Astrocyte of the cerebellum (primary cell): Measurements from ENCODE around the gene HCAR3.

Source experiments
- DNase-seq: peaks from one replicate; pipeline ENCODE4 v3.0.0-alpha.2; 2011; ENCODE audit warnings: low read depth
- H3K4me3 ChIP-seq: 2 replicates; pipeline ENCODE4 v1.5.1; 2011; ENCODE audit warnings: mild to moderate bottlenecking, low read depth, low read length, moderate library complexity
- in situ Hi-C: cut with HindIII; loops from 2 replicates; pipeline ENCODE4 v1.10.0; 2017; ENCODE audit warnings: low sequenced_read_pairs
- TF ChIP-seq, protein P1 (sequence below): IDR thresholded peaks from 2 replicates; pipeline ENCODE4 v1.5.1; 2012; ENCODE audit warnings: low read length, low read depth, moderate library complexity, mild to moderate bottlenecking; ENCODE audit errors: missing control alignments

Gene HCAR3

DNA sequence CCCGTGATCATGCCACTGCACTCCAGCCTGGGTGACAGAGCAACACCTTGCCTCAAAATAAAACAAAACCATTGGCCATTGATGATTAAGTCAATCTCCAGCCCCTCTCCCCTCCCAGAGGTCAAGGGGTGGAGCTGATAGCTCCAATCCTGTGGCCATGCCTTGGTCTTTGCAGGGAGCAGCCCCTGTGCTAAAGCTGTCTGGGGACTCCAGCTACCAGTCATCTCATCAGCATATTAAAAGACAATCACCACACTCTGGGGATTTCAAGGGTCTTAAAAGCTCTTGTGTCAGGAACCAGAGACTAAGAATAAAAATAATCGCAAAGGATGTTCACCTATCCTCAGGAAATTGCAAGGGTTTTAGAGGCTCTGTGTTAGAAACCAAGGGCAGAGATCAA is 44.1 kb downstream of the HCAR3 start:
- TF ChIP-seq, protein P1, sequence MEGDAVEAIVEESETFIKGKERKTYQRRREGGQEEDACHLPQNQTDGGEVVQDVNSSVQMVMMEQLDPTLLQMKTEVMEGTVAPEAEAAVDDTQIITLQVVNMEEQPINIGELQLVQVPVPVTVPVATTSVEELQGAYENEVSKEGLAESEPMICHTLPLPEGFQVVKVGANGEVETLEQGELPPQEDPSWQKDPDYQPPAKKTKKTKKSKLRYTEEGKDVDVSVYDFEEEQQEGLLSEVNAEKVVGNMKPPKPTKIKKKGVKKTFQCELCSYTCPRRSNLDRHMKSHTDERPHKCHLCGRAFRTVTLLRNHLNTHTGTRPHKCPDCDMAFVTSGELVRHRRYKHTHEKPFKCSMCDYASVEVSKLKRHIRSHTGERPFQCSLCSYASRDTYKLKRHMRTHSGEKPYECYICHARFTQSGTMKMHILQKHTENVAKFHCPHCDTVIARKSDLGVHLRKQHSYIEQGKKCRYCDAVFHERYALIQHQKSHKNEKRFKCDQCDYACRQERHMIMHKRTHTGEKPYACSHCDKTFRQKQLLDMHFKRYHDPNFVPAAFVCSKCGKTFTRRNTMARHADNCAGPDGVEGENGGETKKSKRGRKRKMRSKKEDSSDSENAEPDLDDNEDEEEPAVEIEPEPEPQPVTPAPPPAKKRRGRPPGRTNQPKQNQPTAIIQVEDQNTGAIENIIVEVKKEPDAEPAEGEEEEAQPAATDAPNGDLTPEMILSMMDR = no peak
- H3K4me3 ChIP-seq = no peak overlapping the region
- in situ Hi-C loops = no loop called here
- DNase-seq = no peak

DNA sequence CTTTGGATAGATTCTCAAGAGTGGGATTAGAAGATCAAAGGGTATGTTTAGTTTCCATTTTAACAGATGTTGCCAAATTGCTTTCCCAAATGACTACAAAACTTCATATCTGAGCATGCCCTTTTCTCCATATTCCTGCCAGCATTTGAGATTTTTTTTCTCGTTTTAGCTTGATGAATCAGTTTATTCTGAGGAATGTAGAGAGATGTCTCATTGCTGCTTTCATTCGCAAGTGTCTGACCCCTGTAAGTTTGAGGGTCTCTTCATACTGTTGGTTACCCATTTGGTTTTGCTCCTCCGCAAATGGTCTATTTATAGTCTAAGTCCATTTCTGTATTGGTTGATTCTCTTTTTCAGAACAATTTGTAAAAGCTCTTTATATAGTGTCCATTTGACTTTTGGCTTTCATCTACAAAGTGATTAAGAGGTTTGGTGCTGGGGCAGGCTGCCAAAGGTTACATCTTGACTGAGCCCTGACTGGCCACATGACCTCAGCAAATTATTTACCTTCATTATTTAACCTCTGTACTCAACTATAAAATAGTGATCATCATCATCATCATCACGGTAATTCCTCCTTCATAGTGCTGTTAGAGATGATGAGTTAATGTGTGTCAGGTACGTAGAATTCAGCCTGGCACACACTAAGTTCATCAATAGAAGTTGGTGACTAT is 47.1 kb downstream of the HCAR3 start:
- TF ChIP-seq, protein P1 = no peak
- H3K4me3 ChIP-seq = no peak overlapping the region
- in situ Hi-C loops = no loop called here
- DNase-seq = no peak

DNA sequence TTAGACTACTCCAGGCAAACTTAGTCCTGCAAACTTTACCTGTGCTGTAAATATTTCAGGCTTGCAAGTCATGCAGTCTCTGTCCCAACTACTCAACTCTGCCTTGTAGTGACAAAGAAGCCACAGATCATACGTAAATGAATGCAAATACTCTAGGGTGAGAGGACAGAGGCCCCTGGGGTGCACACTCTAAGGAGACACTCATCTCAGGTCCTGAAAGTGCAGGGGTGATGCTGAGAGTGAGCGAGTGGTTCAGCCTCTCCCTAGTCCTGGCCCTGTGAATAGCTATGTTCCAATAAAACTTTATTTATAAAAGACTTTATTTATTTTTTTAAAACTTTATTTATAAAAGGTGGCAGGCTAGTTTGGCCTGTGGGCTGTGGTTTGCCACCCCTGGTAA is 48.3 kb downstream of the HCAR3 start:
- no peak overlapping the region for H3K4me3 ChIP-seq
- no peak for DNase-seq
- TF ChIP-seq, protein P1 = no peak
- in situ Hi-C loops = no loop called here

DNA sequence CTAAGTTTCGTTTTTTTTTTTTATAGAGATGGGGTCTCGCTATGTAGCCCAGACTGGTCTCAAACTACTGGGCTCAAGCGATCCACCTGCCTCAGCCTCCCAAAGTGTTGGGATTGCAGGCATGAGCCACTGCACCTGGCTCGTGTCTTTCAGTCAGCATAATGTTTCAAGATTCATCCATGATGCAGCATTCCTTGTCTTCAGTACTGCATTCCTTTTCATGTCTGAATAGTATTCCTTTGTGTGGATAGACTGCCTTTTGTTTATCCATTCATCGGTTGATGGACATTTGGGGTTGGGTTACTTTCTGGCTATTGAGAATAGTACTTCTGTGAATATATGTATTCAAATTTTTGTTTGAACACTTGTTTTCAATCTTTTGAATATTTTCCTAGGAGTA is 50.9 kb downstream of the HCAR3 start:
- TF ChIP-seq, protein P1 = no peak
- H3K4me3 ChIP-seq = no peak overlapping the region
- DNase-seq = no peak
- in situ Hi-C loops = no loop called here

DNA sequence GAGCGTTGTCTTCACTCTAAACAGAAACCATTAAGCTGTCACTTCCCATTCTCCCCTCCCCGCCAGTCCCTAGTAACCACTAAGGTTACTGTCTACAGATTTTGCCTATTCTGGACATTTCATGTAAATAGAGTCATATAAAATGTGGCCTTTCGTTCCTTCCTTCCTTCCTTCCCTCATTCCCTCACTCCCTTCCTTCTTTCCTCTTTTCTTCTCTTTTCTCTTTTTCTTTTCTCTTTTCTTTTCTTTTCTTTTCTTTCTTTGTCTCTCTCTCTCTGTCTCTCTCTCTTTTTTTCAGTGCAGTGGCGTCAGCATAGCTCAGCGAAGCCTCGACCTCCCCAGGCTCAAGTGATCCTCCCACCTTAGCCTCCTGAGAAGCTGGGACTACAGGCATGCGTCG is 51.3 kb downstream of the HCAR3 start:
- H3K4me3 ChIP-seq = no peak overlapping the region
- in situ Hi-C loops = no loop called here
- DNase-seq = no peak
- TF ChIP-seq, protein P1 = no peak
